Measurements from ENCODE around the gene NBR1. TPM values are rescaled to one million over a fixed set of nuclear protein-coding genes. Genes with fewer than 3 reads are reported as not detected.
A peak's percentile ranks its signal among the peaks of the same experiment; 100 is the strongest.
"Not testable (repeated sequence)": the region's sequence is repeated elsewhere in the genome, so short reads cannot be mapped to it uniquely, and the experiment has no call there.

Gene NBR1
- total RNA-seq, 2 donors from 2014 or later, result 92.1 to 101 TPM

GRCh38 chr17:43171586-43172487 lies 823 bp downstream of the NBR1 start:
- TF ChIP-seq CTCF (IDR thresholded peaks at IDR 0.05), result no peak
- H3K36me3 ChIP-seq, result peaks cover 4% of the 10 kb centered on the region
- H3K4me1 ChIP-seq (ENCODE audit: control insufficient read depth in 1 of 2, low read depth in 2 of 2), result peaks cover 41 to 64% of the 10 kb centered on the region in 2 donors
- H3K4me3 ChIP-seq, result peak overlapping the region; percentile 96
- H3K27me3 ChIP-seq (replicated peaks; ENCODE audit: insufficient read depth), result no peaks in the 10 kb centered on the region
- H3K9me3 ChIP-seq, result no peaks in the 10 kb centered on the region
- H3K27ac ChIP-seq, result peak overlapping the region; percentile 98 to 99
- DNase-seq (ENCODE audit: low spot score) (no peak), ATAC-seq (ENCODE audit: insufficient number of reproducible peaks, low FRiP score, low read depth) (no peak)

- no peak for DNase-seq (ENCODE audit: low spot score)
- Histone ChIP-seq H3K4me3 (peak overlapping the region; percentile 47), H3K9me3 (no peaks in the 10 kb centered on the region), H3K4me1 (ENCODE audit: control insufficient read depth in 1 of 2, low read depth in 2 of 2) (peaks cover 42 to 60% of the 10 kb centered on the region in 2 donors), H3K27ac (peak overlapping the region; percentile 71 to 99), H3K27me3 (replicated peaks; ENCODE audit: insufficient read depth) (no peaks in the 10 kb centered on the region), H3K36me3 (peaks cover 27% of the 10 kb centered on the region)
- no peak for TF ChIP-seq CTCF (IDR thresholded peaks at IDR 0.05)
- peak; percentile 13 for ATAC-seq (ENCODE audit: insufficient number of reproducible peaks, low FRiP score, low read depth)
These were observed 4.5 kb downstream of the NBR1 start for GRCh38 chr17:43175213-43176118.

DNA sequence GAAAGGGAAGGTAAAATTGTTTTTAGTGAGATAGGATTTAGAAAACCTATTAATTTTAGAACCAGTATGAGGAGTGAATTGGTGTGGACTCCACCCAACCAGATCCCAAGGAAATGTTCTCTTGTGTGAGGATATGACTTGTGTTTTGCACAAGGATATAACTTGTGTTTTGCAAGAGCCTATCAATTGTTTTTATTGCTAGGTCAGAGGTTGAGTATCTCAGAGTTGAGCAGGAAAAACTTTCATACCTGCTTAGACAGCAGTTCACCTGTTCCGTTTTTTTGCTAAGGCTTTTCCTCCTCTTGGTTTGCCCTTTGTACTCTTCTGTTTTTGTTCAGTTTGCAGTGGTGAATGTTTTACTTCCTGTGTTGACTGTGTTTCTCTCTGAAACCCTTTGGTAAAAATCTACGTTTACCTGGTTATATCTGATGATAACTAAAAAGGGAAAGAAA lies 5.1 kb downstream of the NBR1 start:
- DNase-seq (ENCODE audit: low spot score) (no peak), ATAC-seq (ENCODE audit: insufficient number of reproducible peaks, low FRiP score, low read depth) (no peak)
- Histone ChIP-seq H3K4me1 (ENCODE audit: control insufficient read depth in 1 of 2, low read depth in 2 of 2) (peaks cover 42 to 60% of the 10 kb centered on the region in 2 donors), H3K27ac (peak overlapping the region; percentile 71 to 99), H3K36me3 (peaks cover 27% of the 10 kb centered on the region), H3K9me3 (no peaks in the 10 kb centered on the region), H3K4me3 (peak overlapping the region; percentile 47), H3K27me3 (replicated peaks; ENCODE audit: insufficient read depth) (no peaks in the 10 kb centered on the region)
- TF ChIP-seq CTCF (IDR thresholded peaks at IDR 0.05), result no peak

GRCh38 chr17:43183921-43184320 lies 12.9 kb downstream of the NBR1 start:
- ATAC-seq (ENCODE audit: insufficient number of reproducible peaks, low FRiP score, low read depth), result no peak
- H3K36me3 ChIP-seq, result peaks cover 44% of the 10 kb centered on the region
- H3K27me3 ChIP-seq (replicated peaks; ENCODE audit: insufficient read depth), result no peaks in the 10 kb centered on the region
- H3K9me3 ChIP-seq, result no peaks in the 10 kb centered on the region
- TF ChIP-seq CTCF (IDR thresholded peaks at IDR 0.05), result no peak
- no peak overlapping the region for H3K4me3 ChIP-seq
- DNase-seq (ENCODE audit: low spot score), result no peak
- H3K4me1 ChIP-seq (ENCODE audit: control insufficient read depth in 1 of 2, low read depth in 2 of 2), result no peaks in the 10 kb centered on the region
- no peak overlapping the region for H3K27ac ChIP-seq

DNA sequence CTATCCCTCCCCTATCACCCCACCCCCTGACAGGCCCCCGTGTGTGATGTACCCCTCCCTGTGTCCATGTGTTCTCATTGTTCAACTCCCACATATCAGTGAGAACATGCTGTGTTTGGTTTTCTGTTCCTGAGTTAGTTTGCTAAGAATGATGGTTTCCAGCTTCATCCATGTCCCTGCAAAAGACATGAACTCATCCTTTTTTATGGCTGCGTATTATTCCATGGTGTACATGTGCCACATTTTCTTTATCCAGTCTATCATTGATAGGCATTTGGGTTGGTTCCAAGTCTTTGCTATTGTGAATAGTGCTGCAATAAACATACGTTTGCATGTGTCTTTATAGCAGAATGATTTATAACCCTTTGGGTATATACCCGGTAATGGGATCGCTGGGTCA lies 15.6 kb downstream of the NBR1 start:
- not testable (repeated sequence) for H3K9me3 ChIP-seq; H3K27me3 ChIP-seq (replicated peaks; ENCODE audit: insufficient read depth); ATAC-seq (ENCODE audit: insufficient number of reproducible peaks, low FRiP score, low read depth); H3K4me1 ChIP-seq (ENCODE audit: control insufficient read depth in 1 of 2, low read depth in 2 of 2); DNase-seq (ENCODE audit: low spot score); H3K27ac ChIP-seq; H3K4me3 ChIP-seq
- H3K36me3 ChIP-seq, result peaks cover 58% of the 10 kb centered on the region

Measured in thoracic aorta (tissue), 2 donors.